Trophoblast cell (in vitro differentiated cells and primary cell): Measurements from ENCODE around the gene GAS2. TPM values are rescaled to one million over a fixed set of nuclear protein-coding genes. Genes with fewer than 3 reads are reported as not detected.

Experiments
- DNase-seq, 2 donors: peaks; one replicate each; pipeline ENCODE4 v3.0.0-alpha.2; 2016
- H2AFZ ChIP-seq: 2 replicates; pipeline ENCODE4 v1.6.1; 2013; ENCODE audit warnings: low read length, moderate library complexity, mild to moderate bottlenecking; ENCODE audit not compliant: insufficient read depth, poor library complexity
- H2AK5ac ChIP-seq: 2 replicates; pipeline ENCODE4 v1.6.1; 2013; ENCODE audit warnings: mild to moderate bottlenecking, low read length
- H2BK120ac ChIP-seq: 2 replicates; pipeline ENCODE4 v1.6.1; 2013; ENCODE audit warnings: low read length, mild to moderate bottlenecking, moderate library complexity; ENCODE audit not compliant: insufficient read depth, poor library complexity
- H2BK12ac ChIP-seq: 2 replicates; pipeline ENCODE4 v1.6.1; 2013; ENCODE audit warnings: mild to moderate bottlenecking, low read length, moderate library complexity
- H2BK5ac ChIP-seq: 2 replicates; pipeline ENCODE4 v1.6.1; 2013; ENCODE audit warnings: low read length, low read depth, moderate library complexity, mild to moderate bottlenecking; ENCODE audit not compliant: poor library complexity
- H3K14ac ChIP-seq: 2 replicates; pipeline ENCODE4 v1.6.1; 2013; ENCODE audit warnings: mild to moderate bottlenecking, low read length
- H3K18ac ChIP-seq: 2 replicates; pipeline ENCODE4 v1.6.1; 2013; ENCODE audit warnings: mild to moderate bottlenecking, low read length
- H3K23ac ChIP-seq: 2 replicates; pipeline ENCODE4 v1.6.1; 2013; ENCODE audit warnings: low read length
- H3K27ac ChIP-seq: 2 replicates; pipeline ENCODE4 v1.5.1; 2013; ENCODE audit warnings: low read depth, mild to moderate bottlenecking, inconsistent platforms, low read length, moderate library complexity
- H3K27me3 ChIP-seq: 2 replicates; pipeline ENCODE4 v1.6.1; 2013; ENCODE audit warnings: inconsistent platforms, mild to moderate bottlenecking, low read length, moderate library complexity; ENCODE audit not compliant: insufficient read depth
- H3K36me3 ChIP-seq, 2 experiments: 1 replicate in 1 of 2; 2 replicates in 1 of 2; pipeline ENCODE4 v1.6.1; 2013; ENCODE audit warnings: low read length in 2 of 2, mild to moderate bottlenecking in 2 of 2, moderate library complexity in 1 of 2; ENCODE audit not compliant: insufficient read depth in 2 of 2, control insufficient read depth in 1 of 2
- H3K4ac ChIP-seq: 2 replicates; pipeline ENCODE4 v1.6.1; 2013; ENCODE audit warnings: low read depth, mild to moderate bottlenecking, low read length, moderate library complexity
- H3K4me1 ChIP-seq, 2 experiments: 1 replicate in 1 of 2; 2 replicates in 1 of 2; pipeline ENCODE4 v1.6.1; 2013; ENCODE audit warnings: low read length in 2 of 2, mild to moderate bottlenecking in 2 of 2, moderate library complexity in 1 of 2; ENCODE audit not compliant: insufficient read depth in 2 of 2, control insufficient read depth in 1 of 2
- H3K4me2 ChIP-seq: 2 replicates; pipeline ENCODE4 v1.6.1; 2013; ENCODE audit warnings: inconsistent platforms, mild to moderate bottlenecking, low read length, moderate library complexity
- H3K4me3 ChIP-seq: 2 replicates; pipeline ENCODE4 v1.5.1; 2013; ENCODE audit warnings: mild to moderate bottlenecking, low read depth, low read length, inconsistent platforms
- H3K79me1 ChIP-seq: one replicate; pipeline ENCODE4 v1.6.1; 2013; ENCODE audit warnings: low read length
- H3K79me2 ChIP-seq: 2 replicates; pipeline ENCODE4 v1.6.1; 2013; ENCODE audit warnings: low read length, mild to moderate bottlenecking; ENCODE audit not compliant: control insufficient read depth, insufficient read depth, poor library complexity
- H3K9ac ChIP-seq: 2 replicates; pipeline ENCODE4 v1.6.1; 2013; ENCODE audit warnings: mild to moderate bottlenecking, low read length
- H3K9me3 ChIP-seq: 2 replicates; pipeline ENCODE4 v1.6.1; 2013; ENCODE audit warnings: low read depth, mild to moderate bottlenecking, control low read depth, inconsistent platforms, low read length; ENCODE audit not compliant: insufficient read depth
- H4K12ac ChIP-seq: 2 replicates; pipeline ENCODE4 v1.6.1; 2013; ENCODE audit warnings: low read depth, mild to moderate bottlenecking, low read length, moderate library complexity
- H4K8ac ChIP-seq: 2 replicates; pipeline ENCODE4 v1.6.1; 2013; ENCODE audit warnings: low read depth, mild to moderate bottlenecking, low read length, moderate library complexity
- H4K91ac ChIP-seq: one replicate; pipeline ENCODE4 v1.6.1; 2013; ENCODE audit warnings: low read depth, mild to moderate bottlenecking, low read length, moderate library complexity
- WGBS: extraction: QIAGEN DNeasy Blood & Tissue Kit; methylation state at CpG from one replicate; pipeline ENCODE4 v1.1.7; 2013; ENCODE audit warnings: missing lambda C conversion rate; ENCODE audit not compliant: insufficient read length, insufficient coverage; ENCODE audit errors: extremely low coverage; 5-methylcytosine and 5-hydroxymethylcytosine counted together
- polyA plus RNA-seq: library from polyadenylated mRNA; stranded (reverse); fragments of 200-250 nt; gene quantifications from 2 replicates; pipeline ENCODE4 v1.2.3, GENCODE V29; 2013

Gene GAS2
- 0.86 and 0.99 TPM in 2 replicates for polyA plus RNA-seq

DNA sequence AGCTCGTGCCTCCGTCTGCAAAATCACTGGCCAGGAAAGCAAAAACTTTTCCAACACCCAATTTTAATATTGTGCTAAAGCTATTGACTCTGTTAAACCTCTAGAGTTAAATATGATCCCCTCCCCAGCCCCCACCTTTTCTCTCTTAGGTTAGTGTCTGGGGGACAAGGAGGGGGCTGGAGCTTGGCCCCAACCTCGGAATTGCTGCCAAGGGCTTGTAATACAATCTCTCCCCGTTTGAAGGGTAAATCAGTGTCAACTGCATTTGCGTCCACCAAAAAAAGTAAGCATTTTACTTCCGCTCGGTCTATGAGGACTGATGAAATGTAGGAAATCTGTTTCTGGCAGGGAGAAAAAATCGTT is at the start of gene GAS2:
TSS of gene GAS2 (plus strand) at position 287 of the 363 bp plus-strand sequence. CDS start 8,259 bp downstream, outside the sequence.
- H2AFZ ChIP-seq = peak within 1 kb of the TSS; percentile 30
- H3K23ac ChIP-seq = no peak within 1 kb of the TSS
- no peaks in the 10 kb centered on the region for H3K36me3 ChIP-seq
- WGBS = no CpG with 5 or more reads among the region's 8 CpGs
- H3K27me3 ChIP-seq = no peaks in the 10 kb centered on the region
- H3K4me3 ChIP-seq = peak within 1 kb of the TSS; percentile 68
- no peak within 1 kb of the TSS for H3K4ac ChIP-seq
- no peaks in the 10 kb centered on the region for H3K79me1 ChIP-seq
- no peak within 1 kb of the TSS for H3K14ac ChIP-seq
- H3K9me3 ChIP-seq = no peaks in the 10 kb centered on the region
- H3K18ac ChIP-seq = no peak within 1 kb of the TSS
- no peak within 1 kb of the TSS for H3K27ac ChIP-seq
- H4K12ac ChIP-seq = no peak within 1 kb of the TSS
- H3K4me1 ChIP-seq = peaks cover 4 to 8% of the 10 kb centered on the region in 2 experiments
- H4K91ac ChIP-seq = no peak within 1 kb of the TSS
- H2BK5ac ChIP-seq = no peak within 1 kb of the TSS
- no peak within 1 kb of the TSS for H4K8ac ChIP-seq
- peak within 1 kb of the TSS; percentile 45 for H3K9ac ChIP-seq
- H2BK12ac ChIP-seq = no peak within 1 kb of the TSS
- no peak within 1 kb of the TSS for H2BK120ac ChIP-seq
- peak within 1 kb of the TSS; percentile 85 for H3K4me2 ChIP-seq
- no peaks in the 10 kb centered on the region for H3K79me2 ChIP-seq
- no peak for DNase-seq
- H2AK5ac ChIP-seq = no peak within 1 kb of the TSS

DNA sequence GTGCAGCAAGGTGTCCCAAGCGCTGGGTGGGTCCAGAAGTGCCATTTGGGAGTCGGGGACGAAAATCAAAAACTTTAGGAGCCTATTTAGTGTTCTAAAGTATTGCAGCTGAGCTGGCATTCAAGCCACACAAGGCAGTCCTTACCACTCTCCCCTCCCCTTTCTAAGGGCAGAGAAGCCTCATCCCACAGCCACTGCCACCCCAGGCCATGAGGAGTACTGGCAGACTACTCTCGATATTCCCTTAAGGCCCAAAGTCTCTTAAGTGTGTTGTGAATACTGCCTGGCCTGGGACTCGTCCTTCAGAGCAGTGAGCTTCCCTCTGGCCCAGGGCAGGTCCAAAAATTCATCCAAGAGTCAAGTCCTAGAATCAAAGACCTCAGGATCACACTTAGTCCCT is 48.5 kb upstream of the GAS2 start:
- no peaks in the 10 kb centered on the region for H3K27me3 ChIP-seq

DNA sequence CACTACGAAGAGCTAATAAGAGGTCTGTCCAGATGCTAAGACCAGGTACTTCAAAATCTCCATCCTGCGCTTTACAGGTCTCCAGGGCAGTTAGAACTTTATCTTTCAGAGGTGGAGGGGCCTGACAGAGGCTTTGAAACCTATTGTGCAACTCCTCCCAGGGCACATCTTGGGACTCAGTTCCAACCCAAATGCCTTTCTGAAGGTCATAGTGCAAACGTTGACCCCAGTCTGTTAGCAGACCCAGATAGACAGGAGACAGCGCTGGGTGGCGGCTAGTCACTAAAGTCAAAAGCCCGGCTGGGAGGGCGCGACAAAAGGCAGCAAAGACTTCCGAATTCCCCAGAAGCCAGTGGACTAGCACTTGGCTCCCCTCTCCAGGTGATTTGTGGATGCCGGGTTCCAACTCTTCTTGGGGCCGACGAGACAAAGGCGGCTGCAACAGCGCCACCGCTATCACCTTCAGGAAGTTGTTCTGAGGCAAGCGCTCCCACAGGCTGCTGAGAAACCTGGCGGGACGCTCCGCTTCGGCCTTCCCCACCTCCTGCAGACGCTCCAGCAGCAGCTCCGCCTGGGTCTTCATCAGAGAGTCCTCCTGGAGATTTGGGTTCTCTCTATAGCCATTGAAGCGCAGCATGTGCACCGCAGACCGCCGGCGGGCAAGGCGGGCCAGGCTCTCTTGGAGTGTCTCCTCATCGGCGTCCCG is 41.5 kb upstream of the GAS2 start:
- Histone ChIP-seq H4K8ac (peak overlapping the region; percentile 97), H3K27me3 (no peaks in the 10 kb centered on the region), H2BK120ac (peak overlapping the region; percentile 35), H3K4me2 (peak overlapping the region; percentile 90), H3K79me1 (peaks cover 11% of the 10 kb centered on the region), H2AFZ (peak overlapping the region; percentile 90), H3K18ac (peak overlapping the region; percentile 59), H3K9ac (peak overlapping the region; percentile 80), H2AK5ac (no peak overlapping the region), H4K91ac (peak overlapping the region; percentile 69), H3K4me1 (no peaks in the 10 kb centered on the region), H3K27ac (peak overlapping the region; percentile 78), H3K4me3 (peak overlapping the region; percentile 97), H3K9me3 (no peaks in the 10 kb centered on the region), H3K14ac (peak overlapping the region; percentile 58), H4K12ac (peak overlapping the region; percentile 83), H3K79me2 (peaks cover 2% of the 10 kb centered on the region), H3K4ac (peak overlapping the region; percentile 47), H2BK5ac (peak overlapping the region; percentile 53), H2BK12ac (no peak overlapping the region), H3K23ac (no peak overlapping the region), H3K36me3 (no peaks in the 10 kb centered on the region)
- WGBS = no CpG with 5 or more reads among the region's 31 CpGs
- peak; percentile 71 to 77 for DNase-seq

More for the DNA sequence above, 48.5 kb upstream of the GAS2 start:
- Histone ChIP-seq H3K9ac (no peak overlapping the region), H3K36me3 (no peaks in the 10 kb centered on the region), H3K4me1 (no peaks in the 10 kb centered on the region), H3K14ac (no peak overlapping the region), H3K18ac (no peak overlapping the region), H3K79me2 (no peaks in the 10 kb centered on the region), H4K8ac (no peak overlapping the region), H3K4me3 (no peak overlapping the region), H3K9me3 (no peaks in the 10 kb centered on the region), H3K4ac (no peak overlapping the region), H2BK120ac (no peak overlapping the region), H3K79me1 (no peaks in the 10 kb centered on the region), H3K4me2 (no peak overlapping the region), H3K23ac (no peak overlapping the region), H4K12ac (no peak overlapping the region), H2AFZ (no peak overlapping the region), H2BK12ac (no peak overlapping the region), H2BK5ac (no peak overlapping the region), H3K27ac (no peak overlapping the region), H4K91ac (no peak overlapping the region), H2AK5ac (no peak overlapping the region)
- no peak for DNase-seq
- no CpG with 5 or more reads among the region's 5 CpGs for WGBS

DNA sequence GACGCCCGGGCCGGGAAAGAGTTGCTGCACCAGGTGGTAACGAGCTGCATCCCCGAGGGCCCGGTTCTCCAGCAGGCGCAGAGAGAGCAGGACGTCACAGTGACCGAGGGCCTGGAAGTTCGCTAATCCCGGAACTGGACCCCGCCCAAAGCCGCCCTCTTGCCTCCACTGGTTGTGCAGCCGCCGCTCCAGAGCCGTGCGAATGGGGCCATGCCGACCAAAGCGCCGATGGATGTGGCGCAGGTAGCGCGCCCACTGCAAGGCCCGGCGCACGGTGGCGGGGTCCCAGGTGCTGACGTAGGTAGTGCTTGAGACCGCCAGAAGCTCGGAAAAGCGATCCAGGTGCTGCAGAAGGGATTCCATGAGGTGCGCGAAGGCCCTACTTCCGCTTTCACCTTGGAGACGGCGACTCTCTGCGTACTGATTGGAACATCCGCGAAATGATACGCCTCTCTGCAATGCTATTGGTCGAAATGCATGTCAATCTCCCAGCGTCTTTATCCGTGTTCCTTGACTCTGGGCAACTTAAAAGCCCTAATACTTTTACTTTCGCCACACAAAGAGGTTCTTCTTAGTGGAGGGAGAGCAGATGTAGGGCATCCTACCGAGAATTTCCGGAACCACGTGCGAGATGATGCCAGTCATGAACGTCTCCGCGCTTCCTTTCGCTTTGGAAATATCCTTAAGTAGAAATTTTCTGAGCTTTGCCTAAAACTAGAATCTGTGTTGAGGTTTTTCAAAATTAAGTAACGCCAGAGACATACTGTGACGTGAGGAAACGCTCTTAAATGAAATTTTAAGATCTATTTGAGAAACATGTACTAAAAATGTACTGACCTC is 40.7 kb upstream of the GAS2 start, which contains the start of gene FANCF:
TSS of gene FANCF (minus strand) at position 376 of the 840 bp plus-strand sequence. CDS start at position 363, 13 bp downstream.
- peak; percentile 97 to 100 for DNase-seq
- Histone ChIP-seq H3K36me3 (no peaks in the 10 kb centered on the region), H3K18ac (peak within 1 kb of the TSS; percentile 96), H3K4me2 (peak within 1 kb of the TSS; percentile 90), H3K9me3 (no peaks in the 10 kb centered on the region), H3K4me3 (peak within 1 kb of the TSS; percentile 97), H4K91ac (peak within 1 kb of the TSS; percentile 75), H4K8ac (peak within 1 kb of the TSS; percentile 97), H2BK12ac (no peak within 1 kb of the TSS), H2AFZ (peak within 1 kb of the TSS; percentile 90), H3K14ac (peak within 1 kb of the TSS; percentile 87), H3K23ac (no peak within 1 kb of the TSS), H3K27ac (peak within 1 kb of the TSS; percentile 78), H3K4ac (peak within 1 kb of the TSS; percentile 73), H3K79me2 (peaks cover 2% of the 10 kb centered on the region), H2BK5ac (peak within 1 kb of the TSS; percentile 67), H3K9ac (peak within 1 kb of the TSS; percentile 87), H3K27me3 (no peaks in the 10 kb centered on the region), H3K4me1 (no peaks in the 10 kb centered on the region), H2BK120ac (peak within 1 kb of the TSS; percentile 80), H3K79me1 (peaks cover 11% of the 10 kb centered on the region), H2AK5ac (no peak within 1 kb of the TSS), H4K12ac (peak within 1 kb of the TSS; percentile 85)
- WGBS = no CpG with 5 or more reads among the region's 55 CpGs
